SU-DHL-6 (cell line): ENCODE results near the gene CADPS.

Source experiments
- CTCF ChIP-seq: fragments of 200-600 bp; sonication (generic); IDR thresholded peaks from one replicate; pipeline ENCODE4 v1.5.1; 2017; ENCODE audit warnings: antibody characterized with exemption, mild to moderate bottlenecking, low read length, moderate library complexity; ENCODE audit not compliant: insufficient read depth, poor library complexity, severe bottlenecking
- EZH2phosphoT487 ChIP-seq: fragments of 200-600 bp; sonication (generic), shearing (Covaris generic); conservative IDR thresholded peaks from 2 replicates; pipeline ENCODE4 v1.6.1; 2018; ENCODE audit warnings: mild to moderate bottlenecking, antibody characterized with exemption, low read length, moderate library complexity, mixed read lengths

DNA sequence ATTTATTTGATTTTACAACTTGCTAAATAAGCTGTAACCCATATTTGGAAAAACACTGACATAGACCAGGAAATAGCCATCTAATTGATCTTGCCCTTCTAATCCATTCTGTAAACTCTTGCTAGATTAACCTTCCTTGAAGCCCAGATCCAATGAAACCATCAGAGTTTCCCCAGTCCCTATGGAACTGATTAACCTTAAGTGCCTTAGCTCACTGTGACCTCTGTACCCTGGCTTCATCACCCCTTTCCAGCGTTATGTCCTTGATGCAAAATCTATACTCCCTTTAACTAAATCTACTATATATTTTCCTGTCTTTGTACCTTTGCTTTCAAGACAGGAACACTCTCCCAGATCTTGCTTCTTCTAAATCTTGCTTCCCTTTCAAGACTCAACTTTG is 42.9 kb upstream of the CADPS start:
- no peak for TF ChIP-seq CTCF
- no peak for TF ChIP-seq EZH2phosphoT487
